NT2/D1 (cell line): Measurements from ENCODE around the gene ASPDH.

Experiments
- SUZ12 ChIP-seq: IDR thresholded peaks from 2 replicates; pipeline ENCODE4 v1.6.1; 2011; ENCODE audit not compliant: insufficient read length, insufficient read depth; ENCODE audit errors: extremely low read depth
- YY1 ChIP-seq: IDR thresholded peaks from 2 replicates; pipeline ENCODE4 v1.6.1; 2011; ENCODE audit not compliant: insufficient read length, insufficient read depth
- ZNF274 ChIP-seq: IDR thresholded peaks from 2 replicates; pipeline ENCODE4 v1.6.1; 2011; ENCODE audit warnings: mild to moderate bottlenecking, low read depth, low read length

- TF ChIP-seq ZNF274 (no peak), YY1 (no peak), SUZ12 (no peak)
These were observed 3.4 kb upstream of the ASPDH start for GRCh38 chr19:50516964-50517703.
